ENCODE measurements around the gene PLD3. TPM values are rescaled to one million over a fixed set of nuclear protein-coding genes. Genes with fewer than 3 reads are reported as not detected.

The PLD3 gene
- total RNA-seq, 1 donor: 136 TPM

GRCh38 chr19:40339018-40339728, 9.3 kb upstream of the PLD3 start:
- Histone ChIP-seq H3K4me3 (ENCODE audit: insufficient read depth, low read length) (no peak overlapping the region), H4K20me1 (ENCODE audit: insufficient read depth, low read length) (no peaks in the 10 kb centered on the region), H3K4me1 (ENCODE audit: insufficient read depth, low read length) (no peaks in the 10 kb centered on the region), H2AFZ (ENCODE audit: low read length) (no peak overlapping the region), H3K4me2 (ENCODE audit: insufficient read depth, low read length) (no peak overlapping the region), H3K36me3 (ENCODE audit: insufficient read depth, low read length) (peaks cover 2% of the 10 kb centered on the region), H3K9me3 (ENCODE audit: low read depth, low read length) (no peaks in the 10 kb centered on the region), H3K79me2 (ENCODE audit: insufficient read depth, low read length) (peaks cover 39% of the 10 kb centered on the region), H3K27me3 (ENCODE audit: insufficient read depth, low read length) (no peaks in the 10 kb centered on the region), H3K27ac (ENCODE audit: low read depth, low read length) (no peak overlapping the region)
- TF ChIP-seq, protein P1, sequence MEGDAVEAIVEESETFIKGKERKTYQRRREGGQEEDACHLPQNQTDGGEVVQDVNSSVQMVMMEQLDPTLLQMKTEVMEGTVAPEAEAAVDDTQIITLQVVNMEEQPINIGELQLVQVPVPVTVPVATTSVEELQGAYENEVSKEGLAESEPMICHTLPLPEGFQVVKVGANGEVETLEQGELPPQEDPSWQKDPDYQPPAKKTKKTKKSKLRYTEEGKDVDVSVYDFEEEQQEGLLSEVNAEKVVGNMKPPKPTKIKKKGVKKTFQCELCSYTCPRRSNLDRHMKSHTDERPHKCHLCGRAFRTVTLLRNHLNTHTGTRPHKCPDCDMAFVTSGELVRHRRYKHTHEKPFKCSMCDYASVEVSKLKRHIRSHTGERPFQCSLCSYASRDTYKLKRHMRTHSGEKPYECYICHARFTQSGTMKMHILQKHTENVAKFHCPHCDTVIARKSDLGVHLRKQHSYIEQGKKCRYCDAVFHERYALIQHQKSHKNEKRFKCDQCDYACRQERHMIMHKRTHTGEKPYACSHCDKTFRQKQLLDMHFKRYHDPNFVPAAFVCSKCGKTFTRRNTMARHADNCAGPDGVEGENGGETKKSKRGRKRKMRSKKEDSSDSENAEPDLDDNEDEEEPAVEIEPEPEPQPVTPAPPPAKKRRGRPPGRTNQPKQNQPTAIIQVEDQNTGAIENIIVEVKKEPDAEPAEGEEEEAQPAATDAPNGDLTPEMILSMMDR (IDR thresholded peaks at IDR 0.05; ENCODE audit: extremely low read depth, low read depth, low read length): no peak
- DNase-seq (ENCODE audit: insufficient read length, low spot score, missing footprints): peak; percentile 32

- peak; percentile 53 for DNase-seq (ENCODE audit: insufficient read length, low spot score, missing footprints)
- Histone ChIP-seq H3K27me3 (ENCODE audit: insufficient read depth, low read length) (no peaks in the 10 kb centered on the region), H3K27ac (ENCODE audit: low read depth, low read length) (no peak overlapping the region), H3K36me3 (ENCODE audit: insufficient read depth, low read length) (peaks cover 4% of the 10 kb centered on the region), H3K79me2 (ENCODE audit: insufficient read depth, low read length) (peaks cover 52% of the 10 kb centered on the region), H3K9me3 (ENCODE audit: low read depth, low read length) (no peaks in the 10 kb centered on the region), H4K20me1 (ENCODE audit: insufficient read depth, low read length) (no peaks in the 10 kb centered on the region), H3K4me1 (ENCODE audit: insufficient read depth, low read length) (no peaks in the 10 kb centered on the region), H3K4me2 (ENCODE audit: insufficient read depth, low read length) (no peak overlapping the region), H3K4me3 (ENCODE audit: insufficient read depth, low read length) (no peak overlapping the region), H2AFZ (ENCODE audit: low read length) (no peak overlapping the region)
- TF ChIP-seq, protein P1 (IDR thresholded peaks at IDR 0.05; ENCODE audit: extremely low read depth, low read depth, low read length): no peak
These were observed 6.7 kb upstream of the PLD3 start for GRCh38 chr19:40341601-40342482.

DNA sequence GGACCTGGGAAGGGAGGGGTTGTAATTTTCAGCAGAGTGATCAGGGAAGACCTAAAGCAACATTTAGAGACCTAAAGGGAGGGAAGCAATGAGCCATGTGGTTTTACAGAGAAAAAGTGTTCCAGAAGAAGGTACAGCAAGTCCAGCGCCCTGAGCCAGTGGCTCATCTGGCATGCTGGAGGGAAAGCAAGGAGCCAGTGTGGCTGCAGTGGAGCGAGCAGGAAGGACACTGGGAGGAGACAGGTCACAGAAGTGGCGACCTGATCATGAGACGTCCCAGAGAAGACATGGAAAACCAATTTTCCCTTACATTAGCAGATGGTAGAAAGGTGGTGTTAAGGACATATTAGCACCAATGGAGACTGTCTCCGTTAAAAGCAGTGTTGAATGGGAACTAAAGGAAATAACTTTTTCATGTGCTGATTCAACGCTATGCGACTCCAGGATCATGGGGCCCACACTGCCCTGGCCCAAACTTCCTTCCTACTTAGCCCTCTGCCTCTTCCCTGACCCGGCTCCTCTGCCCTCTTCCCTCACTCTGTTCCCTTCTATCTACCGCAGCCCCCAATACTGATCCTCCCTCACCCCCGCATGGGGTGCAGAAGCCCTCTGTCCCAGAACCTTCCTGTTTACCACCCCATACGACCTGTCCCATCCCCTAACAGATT, 5.7 kb upstream of the PLD3 start:
- peak; percentile 45 for DNase-seq (ENCODE audit: insufficient read length, low spot score, missing footprints)
- no peak overlapping the region for H3K27ac ChIP-seq (ENCODE audit: low read depth, low read length)
- H2AFZ ChIP-seq (ENCODE audit: low read length): no peak overlapping the region
- peaks cover 54% of the 10 kb centered on the region for H3K79me2 ChIP-seq (ENCODE audit: insufficient read depth, low read length)
- no peaks in the 10 kb centered on the region for H3K9me3 ChIP-seq (ENCODE audit: low read depth, low read length)
- H3K36me3 ChIP-seq (ENCODE audit: insufficient read depth, low read length): peaks cover 4% of the 10 kb centered on the region
- no peaks in the 10 kb centered on the region for H4K20me1 ChIP-seq (ENCODE audit: insufficient read depth, low read length)
- H3K4me3 ChIP-seq (ENCODE audit: insufficient read depth, low read length): no peak overlapping the region
- TF ChIP-seq, protein P1 (IDR thresholded peaks at IDR 0.05; ENCODE audit: extremely low read depth, low read depth, low read length): no peak
- H3K4me2 ChIP-seq (ENCODE audit: insufficient read depth, low read length): no peak overlapping the region
- peaks cover 5% of the 10 kb centered on the region for H3K4me1 ChIP-seq (ENCODE audit: insufficient read depth, low read length)
- H3K27me3 ChIP-seq (ENCODE audit: insufficient read depth, low read length): no peaks in the 10 kb centered on the region
